ENCODE data around the gene ARID1B. TPM values are rescaled to one million over a fixed set of nuclear protein-coding genes. Genes with fewer than 3 reads are reported as not detected.

Gene ARID1B
- total RNA-seq, 1 experiment from 2014 or later: 91.7 TPM

DNA sequence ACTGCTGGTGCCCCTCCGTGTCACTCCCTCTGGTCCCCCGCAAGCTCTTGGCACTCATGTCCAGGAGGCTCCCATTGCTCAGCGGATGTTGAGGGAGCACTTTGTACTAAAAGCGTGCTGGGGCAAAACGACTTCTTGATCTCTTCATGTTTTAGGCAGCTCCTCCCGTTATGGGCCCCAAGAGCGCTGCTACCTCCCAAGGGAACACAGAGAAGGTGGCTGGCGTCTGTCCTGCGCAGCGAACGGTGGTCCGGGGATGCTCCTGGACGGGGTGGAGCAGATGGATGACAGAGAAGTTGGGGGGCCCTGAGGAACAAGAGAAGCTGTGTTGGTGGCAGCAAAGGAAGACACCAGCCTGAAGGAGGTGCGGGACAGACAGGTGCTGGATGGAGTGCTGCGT lies 446.3 kb downstream of the ARID1B start:
- no peaks in the 10 kb centered on the region for H3K9me3 ChIP-seq (ENCODE audit: control insufficient read depth, insufficient read depth, low read depth, low read length)
- BruUV-seq (replicated peaks): no TSS peak
- TF ChIP-seq POLR2AphosphoS5 (IDR thresholded peaks at IDR 0.05; ENCODE audit: low read depth, low read length): no peak
- TF ChIP-seq SIN3A (IDR thresholded peaks at IDR 0.05; ENCODE audit: borderline replicate concordance, insufficient read depth, low read depth, low read length): no peak
- TF ChIP-seq REST (IDR thresholded peaks at IDR 0.05; ENCODE audit: insufficient read depth in 1 of 2, low read depth in 2 of 2, low read length in 1 of 2): no peak
- TF ChIP-seq, protein P1, sequence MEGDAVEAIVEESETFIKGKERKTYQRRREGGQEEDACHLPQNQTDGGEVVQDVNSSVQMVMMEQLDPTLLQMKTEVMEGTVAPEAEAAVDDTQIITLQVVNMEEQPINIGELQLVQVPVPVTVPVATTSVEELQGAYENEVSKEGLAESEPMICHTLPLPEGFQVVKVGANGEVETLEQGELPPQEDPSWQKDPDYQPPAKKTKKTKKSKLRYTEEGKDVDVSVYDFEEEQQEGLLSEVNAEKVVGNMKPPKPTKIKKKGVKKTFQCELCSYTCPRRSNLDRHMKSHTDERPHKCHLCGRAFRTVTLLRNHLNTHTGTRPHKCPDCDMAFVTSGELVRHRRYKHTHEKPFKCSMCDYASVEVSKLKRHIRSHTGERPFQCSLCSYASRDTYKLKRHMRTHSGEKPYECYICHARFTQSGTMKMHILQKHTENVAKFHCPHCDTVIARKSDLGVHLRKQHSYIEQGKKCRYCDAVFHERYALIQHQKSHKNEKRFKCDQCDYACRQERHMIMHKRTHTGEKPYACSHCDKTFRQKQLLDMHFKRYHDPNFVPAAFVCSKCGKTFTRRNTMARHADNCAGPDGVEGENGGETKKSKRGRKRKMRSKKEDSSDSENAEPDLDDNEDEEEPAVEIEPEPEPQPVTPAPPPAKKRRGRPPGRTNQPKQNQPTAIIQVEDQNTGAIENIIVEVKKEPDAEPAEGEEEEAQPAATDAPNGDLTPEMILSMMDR (IDR thresholded peaks at IDR 0.05): no peak
- no peak for TF ChIP-seq TCF7L2 (IDR thresholded peaks at IDR 0.05; ENCODE audit: low read depth, low read length)
- no peak overlapping the region for H3K4me3 ChIP-seq (ENCODE audit: low read depth in 2 of 2, low read length in 2 of 2)
- DNase-seq (ENCODE audit: low read depth, low spot score): no peak
- ChIA-PET CTCF (no interaction called here), POLR2A (interaction anchor here (0.8 kb wide), 1 partner anchor 50 kb away, joined by 6 read pairs; no protein-coding TSS in a partner anchor)
- peaks cover 3% of the 10 kb centered on the region; the same call in 1 of the 2 replicates for H3K4me1 ChIP-seq (ENCODE audit: control insufficient read depth, insufficient read depth, low read length)
- ATAC-seq: no peak
- in situ Hi-C loops (cut with HindIII; ENCODE audit: low pct_unique_long_range_greater_than_20kb, low sequenced_read_pairs) (no loop called here), intact Hi-C loops (cut with micrococcal nuclease; ENCODE audit: unreplicated experiment) (no loop called here)
- H3K27me3 ChIP-seq (ENCODE audit: control insufficient read depth, insufficient read depth, low read length): no peaks in the 10 kb centered on the region
- H3K27ac ChIP-seq (ENCODE audit: low read length): no peak overlapping the region
- H3K36me3 ChIP-seq (ENCODE audit: control insufficient read depth, insufficient read depth, low read length): no peaks in the 10 kb centered on the region

GRCh38 chr6:157224178-157224950 lies 447.2 kb downstream of the ARID1B start:
- in situ Hi-C loops (cut with HindIII; ENCODE audit: low pct_unique_long_range_greater_than_20kb, low sequenced_read_pairs): no loop called here
- Histone ChIP-seq H3K36me3 (ENCODE audit: control insufficient read depth, insufficient read depth, low read length) (no peaks in the 10 kb centered on the region), H3K27ac (ENCODE audit: low read length) (no peak overlapping the region), H3K4me3 (ENCODE audit: low read depth in 2 of 2, low read length in 2 of 2) (no peak overlapping the region), H3K9me3 (ENCODE audit: control insufficient read depth, insufficient read depth, low read depth, low read length) (no peaks in the 10 kb centered on the region), H3K4me1 (ENCODE audit: control insufficient read depth, insufficient read depth, low read length) (peaks cover 3% of the 10 kb centered on the region; the same call in 1 of the 2 replicates), H3K27me3 (ENCODE audit: control insufficient read depth, insufficient read depth, low read length) (no peaks in the 10 kb centered on the region)
- TF ChIP-seq TCF7L2 (IDR thresholded peaks at IDR 0.05; ENCODE audit: low read depth, low read length): no peak
- TF ChIP-seq, protein P1 (IDR thresholded peaks at IDR 0.05): no peak
- TF ChIP-seq POLR2AphosphoS5 (IDR thresholded peaks at IDR 0.05; ENCODE audit: low read depth, low read length): no peak
- no peak for TF ChIP-seq SIN3A (IDR thresholded peaks at IDR 0.05; ENCODE audit: borderline replicate concordance, insufficient read depth, low read depth, low read length)
- ChIA-PET POLR2A (no interaction called here), CTCF (no interaction called here)
- no peak for DNase-seq (ENCODE audit: low read depth, low spot score)
- ATAC-seq: no peak
- no TSS peak for BruUV-seq (replicated peaks)
- intact Hi-C loops (cut with micrococcal nuclease; ENCODE audit: unreplicated experiment): no loop called here
